DMS79 treated with DMSO at 0.1 percent for 48 hours (cell line): ENCODE measurements around the gene SRMS.
"Not testable (repeated sequence)": the region's sequence is repeated elsewhere in the genome, so short reads cannot be mapped to it uniquely, and the experiment has no call there.

Source experiments
- DNase-seq: peaks from one replicate; lab custom pipeline; 2025; lab: John Stamatoyannopoulos, UW

SRMS gene

GRCh38 chr20:63579017-63579694 is 31.6 kb upstream of the SRMS start:
- DNase-seq: no peak

- no peak for DNase-seq
Observed at GRCh38 chr20:63578224-63579016, 30.9 kb upstream of the SRMS start.

- DNase-seq: peak; percentile 49
Observed at GRCh38 chr20:63577317-63577894, 29.9 kb upstream of the SRMS start.

GRCh38 chr20:63576311-63576710 is 28.8 kb upstream of the SRMS start:
- no peak for DNase-seq

GRCh38 chr20:63574829-63575743 is 27.5 kb upstream of the SRMS start:
- DNase-seq: no peak

GRCh38 chr20:63574156-63574828 is 26.7 kb upstream of the SRMS start, which contains the start of gene HELZ2:
Gene HELZ2, minus strand, starts transcription at chr20:63574239. Its CDS starts 1,854 bp downstream, at chr20:63572385.
- DNase-seq: peak; percentile 70

- no peak for DNase-seq
Observed at GRCh38 chr20:63573647-63574131, 26.1 kb upstream of the SRMS start.

GRCh38 chr20:63572788-63573646 is 25.5 kb upstream of the SRMS start:
- DNase-seq: no peak

GRCh38 chr20:63572071-63572787 is 24.7 kb upstream of the SRMS start:
- DNase-seq: no peak

- not testable (repeated sequence) for DNase-seq
Observed at GRCh38 chr20:63571087-63571478, 23.5 kb upstream of the SRMS start.

GRCh38 chr20:63570281-63571086 is 22.9 kb upstream of the SRMS start:
- DNase-seq: no peak

GRCh38 chr20:63568986-63569949 is 21.7 kb upstream of the SRMS start:
- peak; percentile 24 for DNase-seq

GRCh38 chr20:63568170-63568981 is 20.8 kb upstream of the SRMS start:
- DNase-seq: no peak

GRCh38 chr20:63567386-63568169 is 20.0 kb upstream of the SRMS start:
- DNase-seq: no peak

GRCh38 chr20:63567136-63567385 is 19.5 kb upstream of the SRMS start:
- no peak for DNase-seq
